DMS153 treated with DMSO at 0.1 percent for 48 hours (cell line): ENCODE measurements around the gene MED25.

Experiments used
- DNase-seq: peaks from one replicate; lab custom pipeline; 2025; ENCODE audit not compliant: unreplicated experiment; lab: John Stamatoyannopoulos, UW

MED25 gene

GRCh38 chr19:49798574-49798973 lies 19.5 kb upstream of the MED25 start:
- DNase-seq: no peak

- no peak for DNase-seq
These were observed 18.8 kb upstream of the MED25 start for GRCh38 chr19:49799271-49799797.

- no peak for DNase-seq
These were observed 18.2 kb upstream of the MED25 start for GRCh38 chr19:49799798-49800376.

- no peak for DNase-seq
These were observed 17.3 kb upstream of the MED25 start for GRCh38 chr19:49800771-49801170.

GRCh38 chr19:49801401-49801888 lies 16.6 kb upstream of the MED25 start:
- no peak for DNase-seq

GRCh38 chr19:49801966-49802661 lies 16.0 kb upstream of the MED25 start:
- DNase-seq: peak; percentile 91

GRCh38 chr19:49802836-49803528 lies 15.1 kb upstream of the MED25 start:
- DNase-seq: peak; percentile 64

- no peak for DNase-seq
These were observed 14.6 kb upstream of the MED25 start for GRCh38 chr19:49803529-49803856.

GRCh38 chr19:49805822-49806619 lies 12.1 kb upstream of the MED25 start:
- DNase-seq: no peak

GRCh38 chr19:49806620-49806959 lies 11.5 kb upstream of the MED25 start:
- no peak for DNase-seq

- DNase-seq: no peak
These were observed 10.8 kb upstream of the MED25 start for GRCh38 chr19:49807058-49807903.

- no peak for DNase-seq
These were observed 10.0 kb upstream of the MED25 start for GRCh38 chr19:49807904-49808675.

GRCh38 chr19:49808711-49809159 lies 9.4 kb upstream of the MED25 start:
- peak; percentile 92 for DNase-seq

- peak; percentile 70 for DNase-seq
These were observed 8.7 kb upstream of the MED25 start for GRCh38 chr19:49809160-49809940.

- no peak for DNase-seq
These were observed 8.1 kb upstream of the MED25 start for GRCh38 chr19:49809941-49810389.

GRCh38 chr19:49811328-49811727 lies 6.8 kb upstream of the MED25 start:
- no peak for DNase-seq

- DNase-seq: no peak
These were observed 5.6 kb upstream of the MED25 start for GRCh38 chr19:49812452-49812996.
